Measurements from ENCODE around the gene C16orf96. TPM values are rescaled to one million over a fixed set of nuclear protein-coding genes. Genes with fewer than 3 reads are reported as not detected.

The C16orf96 gene
- polyA plus RNA-seq, 2 of the 4 experiments (the other 2 are of a cell fraction) = 0.01 to 0.03 TPM

GRCh38 chr16:4533490-4533889 is 22.6 kb upstream of the C16orf96 start:
- H3K27ac ChIP-seq = no peak overlapping the region
- H3K4me1 ChIP-seq = peaks cover 5% of the 10 kb centered on the region; the same call in 1 of the 3 replicates
- ChIA-PET CTCF (interaction anchor here (1.1 to 1.9 kb wide), 4 partner anchors 10 to 91 kb away, joined by 3 to 6 read pairs (median 5); partner anchors contain the start of gene MGRN1), POLR2A (no interaction called here)
- ATAC-seq = no peak
- no peak overlapping the region for H3K4me3 ChIP-seq
- DNase-seq (ENCODE audit: low read depth in 1 of 2, low spot score in 1 of 2) = no peak
- 87% methylated on average over 6 of the region's 6 CpGs for WGBS (ENCODE audit: missing lambda C conversion rate)
- no peak for TF ChIP-seq REST (IDR thresholded peaks at IDR 0.05)
- TF ChIP-seq HMGXB4 (CRISPR knock-in tag; IDR thresholded peaks at IDR 0.05; ENCODE audit: borderline replicate concordance) = no peak
- no peak for TF ChIP-seq HOXB13 (CRISPR knock-in tag; IDR thresholded peaks at IDR 0.05; ENCODE audit: low read depth)
- TF ChIP-seq ELK1 (IDR thresholded peaks at IDR 0.05; ENCODE audit: low read depth, low read length) = no peak
- no peak for TF ChIP-seq EHF (CRISPR knock-in tag; IDR thresholded peaks at IDR 0.05)
- no peak for TF ChIP-seq USF2 (IDR thresholded peaks at IDR 0.05)
- TF ChIP-seq NR3C1 (IDR thresholded peaks at IDR 0.05) = no peak
- TF ChIP-seq ZSCAN20 (CRISPR knock-in tag; IDR thresholded peaks at IDR 0.05) = no peak
- TF ChIP-seq NPAS2 (CRISPR knock-in tag; IDR thresholded peaks at IDR 0.05; ENCODE audit: borderline replicate concordance) = no peak
- no peak for TF ChIP-seq PHF8 (IDR thresholded peaks at IDR 0.05; ENCODE audit: borderline replicate concordance, low read depth)
- no peak for TF ChIP-seq MAFK (IDR thresholded peaks at IDR 0.05; ENCODE audit: partially characterized antibody)
- TF ChIP-seq GATA3 (IDR thresholded peaks at IDR 0.05; ENCODE audit: borderline replicate concordance) = no peak
- no peak for TF ChIP-seq SMC3 (IDR thresholded peaks at IDR 0.05)
- TF ChIP-seq HES2 (IDR thresholded peaks at IDR 0.05) = no peak
- no peak overlapping the region for H3K4me2 ChIP-seq
- no peak for FAIRE-seq
- H3K9me3 ChIP-seq = no peaks in the 10 kb centered on the region

- no peak for FAIRE-seq
- no peak for TF ChIP-seq TP53 (CRISPR knock-in tag; IDR thresholded peaks at IDR 0.05)
- TF ChIP-seq ESRRA (IDR thresholded peaks at IDR 0.05; ENCODE audit: borderline replicate concordance, low read length) = no peak
- no peak for TF ChIP-seq ZNF302 (CRISPR knock-in tag; IDR thresholded peaks at IDR 0.05)
- TF ChIP-seq SMC3 (IDR thresholded peaks at IDR 0.05) = no peak
- no peak for TF ChIP-seq KDM1A (IDR thresholded peaks at IDR 0.05; ENCODE audit: low read depth)
- TF ChIP-seq PHF8 (IDR thresholded peaks at IDR 0.05; ENCODE audit: borderline replicate concordance, low read depth) = no peak
- TF ChIP-seq E2F6 (IDR thresholded peaks at IDR 0.05; ENCODE audit: borderline replicate concordance, low read depth) = no peak
- TF ChIP-seq REST (IDR thresholded peaks at IDR 0.05) = no peak
- TF ChIP-seq HOXB5 (CRISPR knock-in tag; IDR thresholded peaks at IDR 0.05) = no peak
- no peak for TF ChIP-seq FOXS1 (CRISPR knock-in tag; IDR thresholded peaks at IDR 0.05)
- TF ChIP-seq PBX3 (IDR thresholded peaks at IDR 0.05) = no peak
Measured at GRCh38 chr16:4534151-4534790, 21.9 kb upstream of the C16orf96 start.

More at GRCh38 chr16:4534151-4534790, 21.9 kb upstream of the C16orf96 start:
- 89% methylated on average over 13 of the region's 13 CpGs for WGBS (ENCODE audit: missing lambda C conversion rate)
- ChIA-PET POLR2A (no interaction called here), CTCF (interaction anchor here (1.1 to 2.5 kb wide), 2 partner anchors 8 to 11 kb away, joined by 3 to 6 read pairs; no protein-coding TSS in a partner anchor)
- Histone ChIP-seq H3K4me1 (peaks cover 5% of the 10 kb centered on the region; the same call in 1 of the 3 replicates), H3K4me3 (no peak overlapping the region), H3K4me2 (no peak overlapping the region), H3K9me3 (peaks cover 4% of the 10 kb centered on the region), H3K27ac (no peak overlapping the region)
- DNase-seq (ENCODE audit: low read depth in 1 of 2, low spot score in 1 of 2) = no peak
- ATAC-seq = no peak

All from A549 (cell line).